IMR-90 (cell line): ENCODE results near the gene RPS4Y2. TPM values are rescaled to one million over a fixed set of nuclear protein-coding genes. Genes with fewer than 3 reads are reported as not detected.

Experiments
- ATAC-seq: fragments of 200-7000 bp; cut with Tn5 transposase; 2 replicates; pipeline ENCODE4 v1.9.1; 2020; ENCODE audit warnings: low read depth, mild to moderate bottlenecking, moderate library complexity
- BruUV-seq: library from RNA; stranded (reverse); fragments of 400-500 nt; replicated peaks from 2 replicates; lab custom pipeline; 2021; lab: Mats Ljungman, UMichigan
- CTCF ChIA-PET: fragments of 300-600 bp; formaldehyde crosslinking; extraction: SDS; loops from one replicate; lab custom pipeline; 2021; ENCODE audit warnings: antibody characterized with exemption; lab: Yijun Ruan, JAX
- POLR2A ChIA-PET: fragments of 300-600 bp; sonication (Branson Sonifier 250); formaldehyde crosslinking; loops from one replicate; lab custom pipeline; 2022; ENCODE audit warnings: antibody characterized with exemption; ENCODE audit not compliant: unreplicated experiment; lab: Charles Lee
- DNase-seq: peaks from one replicate; pipeline ENCODE4 v3.0.0; 2013
- H2AFZ ChIP-seq: replicated peaks from 2 replicates; pipeline ENCODE3; 2013; ENCODE audit warnings: low read length, mild to moderate bottlenecking; ENCODE audit not compliant: poor library complexity
- H2AK5ac ChIP-seq: 2 replicates; pipeline ENCODE4 v1.6.1; 2013; ENCODE audit warnings: low read depth, low read length, inconsistent platforms
- H2AK9ac ChIP-seq: replicated peaks from 2 replicates; pipeline ENCODE3; 2013; ENCODE audit warnings: mild to moderate bottlenecking, low read depth, low read length, moderate library complexity; ENCODE audit not compliant: poor library complexity
- H2BK120ac ChIP-seq: 2 replicates; pipeline ENCODE4 v1.6.1; 2013; ENCODE audit warnings: low read depth, low read length, inconsistent platforms
- H2BK15ac ChIP-seq: 3 replicates; pipeline ENCODE4 v1.6.1; 2013; ENCODE audit warnings: low read depth, low read length, inconsistent platforms
- H2BK20ac ChIP-seq: 2 replicates; pipeline ENCODE4 v1.6.1; 2013; ENCODE audit warnings: low read depth, mild to moderate bottlenecking, inconsistent platforms, low read length, moderate library complexity
- H2BK5ac ChIP-seq: 2 replicates; pipeline ENCODE4 v1.6.1; 2013; ENCODE audit warnings: mild to moderate bottlenecking, low read depth, low read length, inconsistent platforms; ENCODE audit not compliant: poor library complexity, severe bottlenecking
- H3K14ac ChIP-seq: replicated peaks from 2 replicates; pipeline ENCODE4 v1.6.1; 2013; ENCODE audit warnings: low read depth, low read length, inconsistent platforms
- H3K18ac ChIP-seq: 2 replicates; pipeline ENCODE4 v1.6.1; 2013; ENCODE audit warnings: low read depth, low read length, control low read depth
- H3K23ac ChIP-seq: 2 replicates; pipeline ENCODE4 v1.6.1; 2013; ENCODE audit warnings: low read depth, low read length, inconsistent platforms
- H3K27ac ChIP-seq: 2 replicates; pipeline ENCODE4 v1.5.1; 2013; ENCODE audit warnings: mild to moderate bottlenecking, control low read depth, low read length; ENCODE audit not compliant: insufficient read depth
- H3K27me3 ChIP-seq: 2 replicates; pipeline ENCODE4 v1.6.1; 2013; ENCODE audit warnings: low read length; ENCODE audit not compliant: control insufficient read depth, insufficient read depth
- H3K36me3 ChIP-seq: 2 replicates; pipeline ENCODE4 v1.6.1; 2013; ENCODE audit warnings: low read length, mixed read lengths; ENCODE audit not compliant: control insufficient read depth, insufficient read depth
- H3K4ac ChIP-seq: 2 replicates; pipeline ENCODE4 v1.6.1; 2013; ENCODE audit warnings: low read depth, low read length, inconsistent platforms
- H3K4me1 ChIP-seq: 2 replicates; pipeline ENCODE4 v1.6.1; 2013; ENCODE audit warnings: low read length, mixed read lengths; ENCODE audit not compliant: control insufficient read depth, insufficient read depth
- H3K4me2 ChIP-seq: 2 replicates; pipeline ENCODE4 v1.6.1; 2013; ENCODE audit warnings: low read depth, mild to moderate bottlenecking, control low read depth, low read length, moderate library complexity
- H3K4me3 ChIP-seq: 2 replicates; pipeline ENCODE4 v1.5.1; 2013; ENCODE audit warnings: low read depth, mild to moderate bottlenecking, control low read depth, low read length, moderate library complexity; ENCODE audit not compliant: insufficient read depth
- H3K56ac ChIP-seq: 2 replicates; pipeline ENCODE4 v1.6.1; 2013; ENCODE audit warnings: low read length, inconsistent platforms; ENCODE audit not compliant: insufficient read depth; ENCODE audit errors: extremely low read depth
- H3K79me1 ChIP-seq, 2 experiments: 2 replicates each; pipeline ENCODE4 v1.6.1; 2013; ENCODE audit warnings: low read length in 2 of 2, inconsistent platforms in 1 of 2, low read depth in 1 of 2
- H3K9ac ChIP-seq: 2 replicates; pipeline ENCODE4 v1.6.1; 2013; ENCODE audit warnings: low read depth, low read length, control low read depth
- H3K9me1 ChIP-seq: 2 replicates; pipeline ENCODE4 v1.6.1; 2013; ENCODE audit warnings: low read length, inconsistent platforms; ENCODE audit not compliant: insufficient read depth
- H3K9me3 ChIP-seq: 2 replicates; pipeline ENCODE4 v1.6.1; 2013; ENCODE audit warnings: low read length; ENCODE audit not compliant: control insufficient read depth, insufficient read depth
- H4K20me1 ChIP-seq: 2 replicates; pipeline ENCODE4 v1.6.1; 2013; ENCODE audit warnings: low read length, inconsistent platforms; ENCODE audit not compliant: insufficient read depth
- H4K5ac ChIP-seq: 2 replicates; pipeline ENCODE4 v1.6.1; 2013; ENCODE audit warnings: mild to moderate bottlenecking, low read depth, low read length, control low read depth
- H4K8ac ChIP-seq, 2 experiments: 2 replicates each; pipeline ENCODE4 v1.6.1; 2013; ENCODE audit warnings: low read depth in 2 of 2, low read length in 2 of 2, control low read depth in 1 of 2, inconsistent platforms in 1 of 2
- H4K91ac ChIP-seq: 2 replicates; pipeline ENCODE4 v1.6.1; 2013; ENCODE audit warnings: low read depth, low read length, inconsistent platforms; ENCODE audit not compliant: insufficient read depth
- CEBPB ChIP-seq: IDR thresholded peaks from 2 replicates; pipeline ENCODE4 v1.6.1; 2012; ENCODE audit warnings: low read depth, low read length, improper control_type of control experiment
- CTCF ChIP-seq: conservative IDR thresholded peaks from 2 replicates; pipeline ENCODE4 v1.5.1; 2012; ENCODE audit warnings: mild to moderate bottlenecking, low read depth, low read length, improper control_type of control experiment
- FOS ChIP-seq: fragments of 150-350 bp; IDR thresholded peaks from 2 replicates; pipeline ENCODE4 v1.6.1; 2016; ENCODE audit warnings: low read depth, low read length
- MAFK ChIP-seq: IDR thresholded peaks from 2 replicates; pipeline ENCODE4 v1.6.1; 2012; ENCODE audit warnings: low read depth, low read length, improper control_type of control experiment
- MAZ ChIP-seq: IDR thresholded peaks from 2 replicates; pipeline ENCODE4 v1.6.1; 2012; ENCODE audit warnings: low read depth, mild to moderate bottlenecking, low read length, improper control_type of control experiment, moderate library complexity, borderline replicate concordance
- NFE2L2 ChIP-seq: fragments of 150-350 bp; IDR thresholded peaks from 2 replicates; pipeline ENCODE4 v1.6.1; 2016; ENCODE audit warnings: low read depth, mild to moderate bottlenecking, low read length
- POLR2A ChIP-seq: IDR thresholded peaks from 2 replicates; pipeline ENCODE4 v1.6.1; 2012; ENCODE audit warnings: mild to moderate bottlenecking, low read depth, low read length
- RCOR1 ChIP-seq: IDR thresholded peaks from 2 replicates; pipeline ENCODE4 v1.6.1; 2012; ENCODE audit warnings: mild to moderate bottlenecking, low read length, improper control_type of control experiment; ENCODE audit not compliant: insufficient replicate concordance
- RFX5 ChIP-seq: IDR thresholded peaks from 2 replicates; pipeline ENCODE4 v1.8.0; 2012; ENCODE audit warnings: low read depth, mild to moderate bottlenecking, low read length, moderate library complexity
- SMC3 ChIP-seq: fragments of 150-350 bp; IDR thresholded peaks from 2 replicates; pipeline ENCODE4 v1.6.1; 2016; ENCODE audit warnings: low read depth, mild to moderate bottlenecking, antibody characterized with exemption, low read length, moderate library complexity
- WGBS, 2 experiments: methylation state at CpG; one replicate each; pipeline versions ENCODE4 v1.1.5 to v1.1.7; 2013; ENCODE audit warnings: missing lambda C conversion rate in 2 of 2; ENCODE audit not compliant: insufficient read length in 1 of 2; ENCODE audit errors: extremely low coverage in 2 of 2; 5-methylcytosine and 5-hydroxymethylcytosine counted together
- dilution Hi-C: fragments of 300-500 bp; cut with HindIII; formaldehyde crosslinking; loops from one replicate; pipeline ENCODE4 v1.14.3; 2018; ENCODE audit warnings: low sequenced_read_pairs; ENCODE audit not compliant: unreplicated experiment
- in situ Hi-C: fragments of 300-500 bp; cut with MboI; formaldehyde crosslinking; loops from 3 replicates; pipeline ENCODE4 v1.14.3; 2019; ENCODE audit warnings: low sequenced_read_pairs, inconsistent platforms, mixed read lengths
- intact Hi-C: fragments of 100-400 bp; cut with micrococcal nuclease; formaldehyde crosslinking; loops from 2 replicates; pipeline ENCODE4 v1.10.0; 2022
- polyA plus RNA-seq, 3 experiments: library from polyadenylated mRNA; depleted of rRNA; stranded (reverse); fragments of >200 nt; gene quantifications; 2 replicates each; pipeline ENCODE4 v1.2.3, GENCODE V29; 2012; ENCODE audit warnings: low replicate concordance in 1 of 3
- total RNA-seq: library from RNA; depleted of rRNA; stranded (reverse); fragments of >200 nt; gene quantifications from 2 replicates; pipeline ENCODE4 v1.2.3, GENCODE V29; 2012
- TF ChIP-seq, protein P1 (sequence below): fragments of 150-350 bp; IDR thresholded peaks from 2 replicates; pipeline ENCODE4 v1.6.1; 2016; ENCODE audit warnings: low read depth, mild to moderate bottlenecking, low read length, moderate library complexity, borderline replicate concordance

RPS4Y2 gene
- total and polyA plus RNA-seq, 2 of the 4 experiments (the other 2 are of a cell fraction): not detected

- Histone ChIP-seq H3K56ac (no peak overlapping the region), H3K23ac (no peak overlapping the region), H3K79me1 (no peaks in the 10 kb centered on the region), H3K9ac (no peak overlapping the region), H3K36me3 (no peaks in the 10 kb centered on the region), H3K4me1 (no peaks in the 10 kb centered on the region), H4K5ac (no peak overlapping the region), H3K9me3 (no peaks in the 10 kb centered on the region), H4K20me1 (no peaks in the 10 kb centered on the region), H2AK5ac (no peak overlapping the region), H2BK15ac (no peak overlapping the region), H3K4me3 (no peak overlapping the region), H2BK5ac (no peak overlapping the region), H3K27me3 (no peaks in the 10 kb centered on the region), H4K91ac (no peak overlapping the region), H3K27ac (no peak overlapping the region), H2AFZ (no peak overlapping the region), H3K14ac (no peak overlapping the region), H3K9me1 (no peaks in the 10 kb centered on the region), H2BK20ac (no peak overlapping the region), H3K4ac (no peak overlapping the region), H3K4me2 (no peak overlapping the region), H4K8ac (no peak overlapping the region), H3K18ac (no peak overlapping the region), H2AK9ac (no peak overlapping the region), H2BK120ac (no peak overlapping the region)
- intact Hi-C loops: no loop called here
- no TSS peak for BruUV-seq
- dilution Hi-C loops: no loop called here
- ATAC-seq (no peak), DNase-seq (no peak)
- TF ChIP-seq RFX5 (no peak), POLR2A (no peak), SMC3 (no peak), MAFK (no peak), FOS (no peak), CEBPB (no peak), MAZ (no peak), RCOR1 (no peak), NFE2L2 (no peak), CTCF (no peak)
- TF ChIP-seq, protein P1, sequence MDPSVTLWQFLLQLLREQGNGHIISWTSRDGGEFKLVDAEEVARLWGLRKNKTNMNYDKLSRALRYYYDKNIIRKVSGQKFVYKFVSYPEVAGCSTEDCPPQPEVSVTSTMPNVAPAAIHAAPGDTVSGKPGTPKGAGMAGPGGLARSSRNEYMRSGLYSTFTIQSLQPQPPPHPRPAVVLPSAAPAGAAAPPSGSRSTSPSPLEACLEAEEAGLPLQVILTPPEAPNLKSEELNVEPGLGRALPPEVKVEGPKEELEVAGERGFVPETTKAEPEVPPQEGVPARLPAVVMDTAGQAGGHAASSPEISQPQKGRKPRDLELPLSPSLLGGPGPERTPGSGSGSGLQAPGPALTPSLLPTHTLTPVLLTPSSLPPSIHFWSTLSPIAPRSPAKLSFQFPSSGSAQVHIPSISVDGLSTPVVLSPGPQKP: no peak
- WGBS, 2 experiments: no CpG with 5 or more reads among the region's 1 CpG
- in situ Hi-C loops: no loop called here
- CTCF ChIA-PET: no interaction called here
- POLR2A ChIA-PET: no interaction called here
Observed at GRCh38 chrY:20814794-20815193, 58.9 kb downstream of the RPS4Y2 start.
